ENCODE results near the gene ZG16.

The ZG16 gene

GRCh38 chr16:29824589-29825144, 46.6 kb downstream of the ZG16 start:
- H3K9me3 ChIP-seq = no peaks in the 10 kb centered on the region
- H3K4me3 ChIP-seq (ENCODE audit: low read depth, low read length) = no peak overlapping the region
- no peaks in the 10 kb centered on the region for H3K27me3 ChIP-seq
- no peak for TF ChIP-seq CTCF (IDR thresholded peaks at IDR 0.05; ENCODE audit: low read depth, low read length)
- no peaks in the 10 kb centered on the region; the same call in 1 of the 2 replicates for H3K4me1 ChIP-seq
- H3K36me3 ChIP-seq = peaks cover 10% of the 10 kb centered on the region
- no peak for DNase-seq

- H3K27me3 ChIP-seq = no peaks in the 10 kb centered on the region
- no peak for TF ChIP-seq CTCF (IDR thresholded peaks at IDR 0.05; ENCODE audit: low read depth, low read length)
- H3K9me3 ChIP-seq = no peaks in the 10 kb centered on the region
- H3K4me3 ChIP-seq (ENCODE audit: low read depth, low read length) = no peak overlapping the region
- no peak for DNase-seq
- peaks cover 3% of the 10 kb centered on the region; the same call in 1 of the 2 replicates for H3K36me3 ChIP-seq
- H3K4me1 ChIP-seq = no peaks in the 10 kb centered on the region; the same call in 1 of the 2 replicates
These were observed 47.3 kb downstream of the ZG16 start for GRCh38 chr16:29825145-29826044.

GRCh38 chr16:29826342-29826695, 48.3 kb downstream of the ZG16 start:
- no peaks in the 10 kb centered on the region; the same call in 1 of the 2 replicates for H3K4me1 ChIP-seq

GRCh38 chr16:29830774-29831173, 52.7 kb downstream of the ZG16 start:
- DNase-seq = no peak
- no peak for TF ChIP-seq CTCF (IDR thresholded peaks at IDR 0.05; ENCODE audit: low read depth, low read length)
- no peaks in the 10 kb centered on the region for H3K9me3 ChIP-seq
- no peaks in the 10 kb centered on the region for H3K27me3 ChIP-seq
- H3K4me3 ChIP-seq (ENCODE audit: low read depth, low read length) = no peak overlapping the region
- H3K4me1 ChIP-seq = no peaks in the 10 kb centered on the region
- H3K36me3 ChIP-seq = no peaks in the 10 kb centered on the region

More at GRCh38 chr16:29826342-29826695, 48.3 kb downstream of the ZG16 start:
- DNase-seq = no peak
- Histone ChIP-seq H3K4me3 (ENCODE audit: low read depth, low read length) (no peak overlapping the region), H3K9me3 (no peaks in the 10 kb centered on the region), H3K36me3 (no peaks in the 10 kb centered on the region), H3K27me3 (no peaks in the 10 kb centered on the region)
- no peak for TF ChIP-seq CTCF (IDR thresholded peaks at IDR 0.05; ENCODE audit: low read depth, low read length)

- Histone ChIP-seq H3K36me3 (no peaks in the 10 kb centered on the region), H3K9me3 (no peaks in the 10 kb centered on the region), H3K27me3 (no peaks in the 10 kb centered on the region), H3K4me1 (no peaks in the 10 kb centered on the region), H3K4me3 (ENCODE audit: low read depth, low read length) (no peak overlapping the region)
- no peak for DNase-seq
- no peak for TF ChIP-seq CTCF (IDR thresholded peaks at IDR 0.05; ENCODE audit: low read depth, low read length)
These were observed 53.4 kb downstream of the ZG16 start for GRCh38 chr16:29831490-29831889.
